Sigmoid colon (tissue), 7 donors: ENCODE results near the gene RNF17. TPM values are rescaled to one million over a fixed set of nuclear protein-coding genes. Genes with fewer than 3 reads are reported as not detected.

Experiments used
- DNase-seq: peaks from one replicate; pipeline ENCODE4 v3.0.0-alpha.2; 2019
- H3K27ac ChIP-seq, 4 donors: fragments of 200-600 bp; sonication (generic); one replicate each; pipeline ENCODE4 v1.5.1; 2016 to 2019; ENCODE audit warnings: mild to moderate bottlenecking in 1 of 4
- H3K27me3 ChIP-seq, 3 donors: fragments of 200-600 bp; sonication (generic); one replicate each; pipeline ENCODE4 v1.5.1; 2019; ENCODE audit warnings: mild to moderate bottlenecking in 1 of 3
- H3K36me3 ChIP-seq, 4 donors: fragments of 200-600 bp; sonication (generic); one replicate each; pipeline ENCODE4 v1.5.1; 2016 to 2019
- H3K4me1 ChIP-seq, 4 donors: fragments of 200-600 bp; sonication (generic); one replicate each; pipeline ENCODE4 v1.5.1; 2017 to 2019
- H3K4me3 ChIP-seq, 4 donors: fragments of 200-600 bp; sonication (generic); one replicate each; pipeline ENCODE4 v1.5.1; 2017 to 2019; ENCODE audit warnings: mild to moderate bottlenecking in 2 of 4, moderate library complexity in 1 of 4
- H3K9me3 ChIP-seq, 4 donors: fragments of 200-600 bp in 3 of 4; sonication (generic) in 3 of 4; one replicate each; pipeline versions ENCODE4 v1.5.1 to v1.6.1; 2013 to 2019
- EP300 ChIP-seq, 4 donors: sonication (generic); formaldehyde crosslinking; IDR thresholded peaks; one replicate each; pipeline ENCODE4 v1.6.1; 2017; ENCODE audit warnings: antibody characterized with exemption in 4 of 4
- POLR2A ChIP-seq, 2 donors: fragments of 450-650 bp; IDR thresholded peaks; one replicate each; pipeline ENCODE4 v1.6.1; 2016; ENCODE audit warnings: antibody characterized with exemption in 2 of 2, mild to moderate bottlenecking in 2 of 2, moderate library complexity in 2 of 2
- POLR2AphosphoS5 ChIP-seq, 4 donors: sonication (generic); formaldehyde crosslinking; IDR thresholded peaks; one replicate each; pipeline ENCODE4 v1.6.1; 2017; ENCODE audit warnings: antibody characterized with exemption in 4 of 4
- WGBS, 2 donors: extraction: QIAGEN DNeasy Blood & Tissue Kit; methylation state at CpG; one replicate each; pipeline ENCODE4 v1.1.7; 2013; 5-methylcytosine and 5-hydroxymethylcytosine counted together
- intact Hi-C: fragments of 100-400 bp; cut with DNase I; formaldehyde crosslinking; loops from one replicate; pipeline ENCODE4 v1.15.1; 2023
- polyA plus RNA-seq, 3 donors: library from polyadenylated mRNA; stranded (reverse); fragments of 200-250 nt; gene quantifications; one replicate each; pipeline ENCODE4 v1.2.3, GENCODE V29; 2013
- total RNA-seq, 4 donors: library from RNA; depleted of rRNA; stranded (reverse); fragments of >200 nt; gene quantifications; one replicate each; pipeline ENCODE4 v1.1.0, GENCODE V29; 2016
- TF ChIP-seq, protein P1 (sequence below), 4 experiments: fragments of 450-650 bp in 3 of 4; fragments of 200-600 bp in 1 of 4; IDR thresholded peaks; one replicate each; pipeline ENCODE4 v1.5.1; 2016 to 2019; ENCODE audit warnings: antibody characterized with exemption in 4 of 4, mild to moderate bottlenecking in 3 of 4, moderate library complexity in 2 of 4
- donor health status: healthy with polysubstance abuse.
- donor health status: Bipolar disorder and iron deficiency.
- donor health status: healthy.

The RNF17 gene
- total and polyA plus RNA-seq, 7 donors, result 0.16 to 1.4 (median 0.55) TPM; not detected in 4

- Histone ChIP-seq H3K9me3 (no peaks in the 10 kb centered on the region), H3K4me1 (no peaks in the 10 kb centered on the region), H3K4me3 (no peak overlapping the region), H3K36me3 (no peaks in the 10 kb centered on the region), H3K27me3 (no peaks in the 10 kb centered on the region), H3K27ac (no peak overlapping the region)
- no peak for DNase-seq
- TF ChIP-seq POLR2A (IDR thresholded peaks at IDR 0.05) (no peak), POLR2AphosphoS5 (IDR thresholded peaks at IDR 0.05) (no peak), EP300 (IDR thresholded peaks at IDR 0.05) (no peak)
- TF ChIP-seq, protein P1, sequence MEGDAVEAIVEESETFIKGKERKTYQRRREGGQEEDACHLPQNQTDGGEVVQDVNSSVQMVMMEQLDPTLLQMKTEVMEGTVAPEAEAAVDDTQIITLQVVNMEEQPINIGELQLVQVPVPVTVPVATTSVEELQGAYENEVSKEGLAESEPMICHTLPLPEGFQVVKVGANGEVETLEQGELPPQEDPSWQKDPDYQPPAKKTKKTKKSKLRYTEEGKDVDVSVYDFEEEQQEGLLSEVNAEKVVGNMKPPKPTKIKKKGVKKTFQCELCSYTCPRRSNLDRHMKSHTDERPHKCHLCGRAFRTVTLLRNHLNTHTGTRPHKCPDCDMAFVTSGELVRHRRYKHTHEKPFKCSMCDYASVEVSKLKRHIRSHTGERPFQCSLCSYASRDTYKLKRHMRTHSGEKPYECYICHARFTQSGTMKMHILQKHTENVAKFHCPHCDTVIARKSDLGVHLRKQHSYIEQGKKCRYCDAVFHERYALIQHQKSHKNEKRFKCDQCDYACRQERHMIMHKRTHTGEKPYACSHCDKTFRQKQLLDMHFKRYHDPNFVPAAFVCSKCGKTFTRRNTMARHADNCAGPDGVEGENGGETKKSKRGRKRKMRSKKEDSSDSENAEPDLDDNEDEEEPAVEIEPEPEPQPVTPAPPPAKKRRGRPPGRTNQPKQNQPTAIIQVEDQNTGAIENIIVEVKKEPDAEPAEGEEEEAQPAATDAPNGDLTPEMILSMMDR (IDR thresholded peaks at IDR 0.05), result no peak
- 93 to 94% methylated on average over 8 of the region's 8 CpGs for WGBS, 2 donors
- intact Hi-C loops, result no loop called here
Observed at GRCh38 chr13:24861617-24862362, 97.8 kb downstream of the RNF17 start.

DNA sequence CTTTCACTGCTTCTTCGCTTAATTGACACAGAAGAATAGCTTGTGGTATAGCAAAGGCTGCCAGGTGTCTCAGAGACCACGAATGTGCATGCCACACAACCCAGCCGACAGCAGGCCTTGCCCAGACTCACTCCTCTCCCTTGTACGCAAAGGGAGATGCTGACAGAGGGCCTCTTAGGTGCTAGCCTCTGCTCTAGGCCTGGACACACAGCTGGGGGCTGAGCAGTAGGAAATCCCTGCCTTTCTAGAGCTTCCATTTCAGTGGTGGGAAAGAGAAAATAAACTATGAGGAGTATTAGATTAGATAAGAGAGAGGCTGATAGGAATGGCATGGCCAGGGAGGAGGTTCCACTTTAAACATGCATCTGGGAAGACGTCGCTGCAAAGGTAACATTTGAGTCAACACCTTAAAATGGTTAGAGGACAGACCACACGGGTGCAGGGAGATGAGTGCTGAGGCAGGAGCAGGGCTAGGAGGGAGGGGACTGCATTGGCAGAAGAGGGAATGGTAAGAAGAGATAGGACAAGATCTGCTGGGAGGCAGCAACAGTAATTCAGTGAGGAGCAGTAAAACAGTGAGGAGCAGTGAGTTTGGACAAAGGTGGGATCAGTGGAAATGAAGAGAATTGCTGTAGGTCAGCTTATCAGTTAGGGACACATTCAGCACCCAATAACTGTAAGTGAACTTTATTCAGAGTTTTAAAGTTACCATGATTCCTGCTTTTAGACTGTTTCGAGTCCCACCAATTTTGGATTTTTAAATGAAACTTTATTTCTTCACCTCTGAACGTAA, 100.0 kb downstream of the RNF17 start:
- H3K27me3 ChIP-seq, result no peaks in the 10 kb centered on the region
- 83 to 84% methylated on average over 9 of the region's 9 CpGs for WGBS, 2 donors

DNA sequence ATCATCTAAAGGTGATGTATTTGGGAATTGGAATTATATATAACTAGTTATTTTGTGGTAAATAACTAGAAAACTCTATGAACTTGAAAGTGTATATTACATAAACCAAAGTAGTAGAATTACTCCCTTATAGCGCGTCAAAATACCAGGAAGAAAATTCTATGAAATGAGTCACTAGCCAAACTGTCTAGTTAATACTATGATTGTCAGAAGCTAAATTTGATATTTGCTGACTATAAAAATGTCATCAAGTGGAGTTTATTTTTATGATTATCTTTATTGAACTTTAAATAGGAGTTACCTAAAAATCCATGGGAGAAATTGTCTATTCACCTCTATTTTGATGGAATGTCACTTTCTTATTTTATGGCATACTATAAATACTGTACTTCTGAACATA, 100.6 kb downstream of the RNF17 start:
- Histone ChIP-seq H3K27me3 (no peaks in the 10 kb centered on the region), H3K36me3 (no peaks in the 10 kb centered on the region), H3K4me1 (no peaks in the 10 kb centered on the region), H3K27ac (no peak overlapping the region), H3K9me3 (no peaks in the 10 kb centered on the region), H3K4me3 (no peak overlapping the region)
- intact Hi-C loops, result no loop called here
- no peak for DNase-seq
- WGBS, 2 donors, result 28 to 75% methylated on average over 2 of the region's 2 CpGs
- no peak for TF ChIP-seq POLR2AphosphoS5 (IDR thresholded peaks at IDR 0.05)
- TF ChIP-seq, protein P1 (IDR thresholded peaks at IDR 0.05), result no peak
- TF ChIP-seq EP300 (IDR thresholded peaks at IDR 0.05), result no peak
- TF ChIP-seq POLR2A (IDR thresholded peaks at IDR 0.05), result no peak

More for the DNA sequence above, 100.0 kb downstream of the RNF17 start:
- no peaks in the 10 kb centered on the region for H3K36me3 ChIP-seq
- no peak overlapping the region for H3K4me3 ChIP-seq
- H3K27ac ChIP-seq, result no peak overlapping the region
- no peaks in the 10 kb centered on the region for H3K9me3 ChIP-seq
- TF ChIP-seq, protein P1 (IDR thresholded peaks at IDR 0.05), result no peak
- no peak for TF ChIP-seq POLR2AphosphoS5 (IDR thresholded peaks at IDR 0.05)
- TF ChIP-seq EP300 (IDR thresholded peaks at IDR 0.05), result no peak
- no peak for TF ChIP-seq POLR2A (IDR thresholded peaks at IDR 0.05)
- intact Hi-C loops, result no loop called here
- DNase-seq, result no peak
- no peaks in the 10 kb centered on the region for H3K4me1 ChIP-seq

GRCh38 chr13:24865163-24865953, 101.4 kb downstream of the RNF17 start:
- no peak for DNase-seq
- TF ChIP-seq EP300 (IDR thresholded peaks at IDR 0.05) (no peak), POLR2AphosphoS5 (IDR thresholded peaks at IDR 0.05) (no peak), POLR2A (IDR thresholded peaks at IDR 0.05) (no peak)
- TF ChIP-seq, protein P1 (IDR thresholded peaks at IDR 0.05), result no peak
- no peak overlapping the region for H3K27ac ChIP-seq
- H3K4me1 ChIP-seq, result no peaks in the 10 kb centered on the region
- H3K9me3 ChIP-seq, result no peaks in the 10 kb centered on the region
- WGBS, 2 donors, result 9 to 24% methylated on average over 5 of the region's 5 CpGs
- H3K27me3 ChIP-seq, result no peaks in the 10 kb centered on the region
- no peak overlapping the region for H3K4me3 ChIP-seq
- intact Hi-C loops, result no loop called here
- no peaks in the 10 kb centered on the region for H3K36me3 ChIP-seq
